Motor neuron (in vitro differentiated cells): ENCODE data around the gene OGFOD1. TPM values are rescaled to one million over a fixed set of nuclear protein-coding genes. Genes with fewer than 3 reads are reported as not detected.

Experiments
- total RNA-seq, 8 experiments: library from RNA; unstranded; fragments of 300-600 nt; gene quantifications; 2 replicates each; pipeline versions ENCODE4 v1.2.3 to v1.2.4, GENCODE V29; 2022

OGFOD1 gene
- total RNA-seq, 8 experiments from 2014 or later = 20.9 to 59.0 (median 33.8) TPM

Other genes starting within 250 kb of the OGFOD1 start
- 100 to 1,000 TPM in 1 of 8 experiments, 10 to 100 TPM in 7; 49.1 to 165 (median 60.1) TPM for gene AMFR, start 26.0 kb upstream of the OGFOD1 start, total RNA-seq
- 100 to 1,000 TPM in 4 of 8 experiments, 10 to 100 TPM in 4; 32.7 to 149 (median 109) TPM for gene NUDT21, start 222 bp upstream of the OGFOD1 start, total RNA-seq
- 100 to 1,000 TPM in 1 of 8 experiments, 10 to 100 TPM in 7; 31.8 to 107 (median 45.7) TPM for gene BBS2, start 68.5 kb downstream of the OGFOD1 start, total RNA-seq
- not detected for gene MT4, start 113.5 kb downstream of the OGFOD1 start, total RNA-seq
- gene MT3, start 138.0 kb downstream of the OGFOD1 start, total RNA-seq = 10 to 100 TPM in 2 of 8 experiments, 1 to 10 TPM in 3, not detected in 3; 1.9 to 16.9 (median 8.7) TPM
- 100 to 1,000 TPM in 3 of 8 experiments, 10 to 100 TPM in 2, 1 to 10 TPM in 3; 4.5 to 313 (median 43.5) TPM for gene MT2A, start 157.0 kb downstream of the OGFOD1 start, total RNA-seq
- gene MT1E, start 174.2 kb downstream of the OGFOD1 start, total RNA-seq = 10 to 100 TPM in 3 of 8 experiments, 1 to 10 TPM in 5; 1.1 to 96.8 (median 4.4) TPM
- 1 to 10 TPM in 1 of 8 experiments, under 1 TPM in 3, not detected in 4; 0.25 to 1.5 (median 0.46) TPM for gene MT1M, start 181.1 kb downstream of the OGFOD1 start, total RNA-seq
- 1 to 10 TPM in 1 of 8 experiments, not detected in 7; 3.0 TPM for gene MT1A, start 187.1 kb downstream of the OGFOD1 start, total RNA-seq
- gene MT1B, start 200.3 kb downstream of the OGFOD1 start, total RNA-seq = not detected
- 100 to 1,000 TPM in 1 of 8 experiments, 10 to 100 TPM in 3, 1 to 10 TPM in 3, not detected in 1; 1.8 to 156 (median 11.3) TPM for gene MT1F, start 206.4 kb downstream of the OGFOD1 start, total RNA-seq
- gene MT1G, start 216.5 kb downstream of the OGFOD1 start, total RNA-seq = 100 to 1,000 TPM in 1 of 8 experiments, 1 to 10 TPM in 6, under 1 TPM in 1; 0.54 to 432 (median 3.5) TPM
- gene MT1H, start 218.3 kb downstream of the OGFOD1 start, total RNA-seq = 1 to 10 TPM in 1 of 8 experiments, under 1 TPM in 1, not detected in 6; 0.66 to 9.9 TPM
- gene MT1X, start 230.9 kb downstream of the OGFOD1 start, total RNA-seq = 1,000 to 10,000 TPM in 1 of 8 experiments, 10 to 100 TPM in 7; 21.9 to 1,765 (median 42.9) TPM